ENCODE measurements around the gene CHGA.
A peak's percentile ranks its signal among the peaks of the same experiment; 100 is the strongest.

The CHGA gene

GRCh38 chr14:92883066-92883465, 39.9 kb upstream of the CHGA start:
- no peak overlapping the region for H3K56ac ChIP-seq (ENCODE audit: low read length)
- no peak overlapping the region for H3K9ac ChIP-seq (ENCODE audit: low read length)
- no peaks in the 10 kb centered on the region for H3K79me2 ChIP-seq (ENCODE audit: control insufficient read depth, insufficient read depth, low read length)
- no peak overlapping the region for H2BK15ac ChIP-seq (replicated peaks; ENCODE audit: low read depth)
- no peaks in the 10 kb centered on the region for H3K4me1 ChIP-seq (ENCODE audit: control insufficient read depth, low read depth, low read length)
- no peak overlapping the region for H3K4me3 ChIP-seq (ENCODE audit: low read length)
- H3K27me3 ChIP-seq (ENCODE audit: insufficient read depth, low read length, poor library complexity) = no peaks in the 10 kb centered on the region
- H3K23ac ChIP-seq (ENCODE audit: low read length) = no peak overlapping the region
- no peak overlapping the region for H2AK5ac ChIP-seq (ENCODE audit: low read length)
- no peaks in the 10 kb centered on the region for H3K79me1 ChIP-seq (ENCODE audit: low read length)
- H3K36me3 ChIP-seq (ENCODE audit: control insufficient read depth, insufficient read depth, low read length) = no peaks in the 10 kb centered on the region
- no peak for DNase-seq
- H3K4ac ChIP-seq (ENCODE audit: low read depth, low read length) = no peak overlapping the region
- H2BK120ac ChIP-seq (ENCODE audit: low read depth, low read length) = no peak overlapping the region
- H3K18ac ChIP-seq (ENCODE audit: low read length) = no peak overlapping the region
- no CpG with 5 or more reads among the region's 5 CpGs for WGBS (ENCODE audit: extremely low coverage, insufficient coverage, low lambda C conversion rate)
- H4K5ac ChIP-seq (ENCODE audit: low read length) = no peak overlapping the region
- no peak overlapping the region for H3K4me2 ChIP-seq (ENCODE audit: low read length)
- H4K8ac ChIP-seq (ENCODE audit: low read depth, low read length) = no peak overlapping the region
- H2BK5ac ChIP-seq (ENCODE audit: low read length) = no peak overlapping the region
- H3K27ac ChIP-seq (ENCODE audit: low read depth, low read length) = no peak overlapping the region

GRCh38 chr14:92884410-92884809, 38.5 kb upstream of the CHGA start:
- no peak overlapping the region for H3K4me2 ChIP-seq (ENCODE audit: low read length)
- WGBS (ENCODE audit: extremely low coverage, insufficient coverage, low lambda C conversion rate) = no CpG with 5 or more reads among the region's 3 CpGs
- H2BK5ac ChIP-seq (ENCODE audit: low read length) = no peak overlapping the region
- no peak overlapping the region for H2BK120ac ChIP-seq (ENCODE audit: low read depth, low read length)
- no peak for DNase-seq
- H4K8ac ChIP-seq (ENCODE audit: low read depth, low read length) = no peak overlapping the region
- no peak overlapping the region for H2AK5ac ChIP-seq (ENCODE audit: low read length)
- H3K79me2 ChIP-seq (ENCODE audit: control insufficient read depth, insufficient read depth, low read length) = no peaks in the 10 kb centered on the region
- no peak overlapping the region for H3K4ac ChIP-seq (ENCODE audit: low read depth, low read length)
- H3K79me1 ChIP-seq (ENCODE audit: low read length) = no peaks in the 10 kb centered on the region
- H3K56ac ChIP-seq (ENCODE audit: low read length) = no peak overlapping the region
- H3K4me1 ChIP-seq (ENCODE audit: control insufficient read depth, low read depth, low read length) = no peaks in the 10 kb centered on the region
- H3K23ac ChIP-seq (ENCODE audit: low read length) = no peak overlapping the region
- no peak overlapping the region for H2BK15ac ChIP-seq (replicated peaks; ENCODE audit: low read depth)
- no peak overlapping the region for H4K5ac ChIP-seq (ENCODE audit: low read length)
- no peak overlapping the region for H3K4me3 ChIP-seq (ENCODE audit: low read length)
- H3K27ac ChIP-seq (ENCODE audit: low read depth, low read length) = no peak overlapping the region
- H3K36me3 ChIP-seq (ENCODE audit: control insufficient read depth, insufficient read depth, low read length) = no peaks in the 10 kb centered on the region
- no peak overlapping the region for H3K18ac ChIP-seq (ENCODE audit: low read length)
- no peak overlapping the region for H3K9ac ChIP-seq (ENCODE audit: low read length)
- H3K27me3 ChIP-seq (ENCODE audit: insufficient read depth, low read length, poor library complexity) = no peaks in the 10 kb centered on the region

DNA sequence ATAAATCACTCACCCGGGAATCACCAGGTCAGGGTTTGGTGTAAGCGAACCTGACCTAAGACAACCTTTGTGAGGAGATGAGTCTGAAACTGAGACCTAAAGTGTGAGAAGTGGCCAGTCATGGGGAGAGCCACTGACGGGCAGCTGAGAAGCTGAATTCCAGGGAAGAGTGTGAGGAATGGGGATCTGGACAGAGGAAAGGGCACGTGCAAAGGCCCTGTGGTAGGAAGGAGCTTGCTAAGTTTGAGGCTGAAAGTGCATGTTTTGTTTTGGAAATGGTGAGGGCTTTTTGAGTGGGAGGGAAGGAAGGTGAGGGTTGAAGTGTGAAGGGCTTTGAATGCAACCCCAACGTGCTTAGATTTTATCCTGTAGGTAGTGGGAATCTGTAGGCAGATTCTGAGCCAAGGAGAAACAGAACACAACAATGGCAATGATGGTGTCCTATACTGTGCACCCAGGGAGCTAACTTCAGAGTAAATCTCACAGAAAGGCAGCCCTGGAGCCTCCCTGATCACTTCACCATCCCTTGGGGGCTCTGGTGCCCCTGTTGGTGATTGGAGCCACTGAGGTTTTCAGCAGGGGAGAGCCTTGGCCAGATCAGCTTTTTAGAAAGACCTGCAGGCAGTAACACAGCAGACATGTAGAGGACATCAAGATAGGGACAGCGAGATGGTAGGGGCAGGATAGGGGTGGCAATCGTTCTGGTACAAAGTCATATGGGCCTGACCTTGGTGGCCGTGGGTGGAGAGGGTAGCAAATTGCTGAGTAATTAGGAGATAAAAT, 37.5 kb upstream of the CHGA start:
- no peak overlapping the region for H2AK5ac ChIP-seq (ENCODE audit: low read length)
- H3K4ac ChIP-seq (ENCODE audit: low read depth, low read length) = no peak overlapping the region
- H3K9ac ChIP-seq (ENCODE audit: low read length) = no peak overlapping the region
- no peak overlapping the region for H2BK5ac ChIP-seq (ENCODE audit: low read length)
- H4K5ac ChIP-seq (ENCODE audit: low read length) = no peak overlapping the region
- H3K18ac ChIP-seq (ENCODE audit: low read length) = no peak overlapping the region
- H4K8ac ChIP-seq (ENCODE audit: low read depth, low read length) = no peak overlapping the region
- no peaks in the 10 kb centered on the region for H3K79me2 ChIP-seq (ENCODE audit: control insufficient read depth, insufficient read depth, low read length)
- no peak overlapping the region for H3K4me3 ChIP-seq (ENCODE audit: low read length)
- no peak overlapping the region for H3K27ac ChIP-seq (ENCODE audit: low read depth, low read length)
- H3K36me3 ChIP-seq (ENCODE audit: control insufficient read depth, insufficient read depth, low read length) = no peaks in the 10 kb centered on the region
- no peak overlapping the region for H3K4me2 ChIP-seq (ENCODE audit: low read length)
- no peak overlapping the region for H2BK15ac ChIP-seq (replicated peaks; ENCODE audit: low read depth)
- H3K23ac ChIP-seq (ENCODE audit: low read length) = no peak overlapping the region
- WGBS (ENCODE audit: extremely low coverage, insufficient coverage, low lambda C conversion rate) = no CpG with 5 or more reads among the region's 8 CpGs
- no peaks in the 10 kb centered on the region for H3K79me1 ChIP-seq (ENCODE audit: low read length)
- no peak for DNase-seq
- no peaks in the 10 kb centered on the region for H3K4me1 ChIP-seq (ENCODE audit: control insufficient read depth, low read depth, low read length)
- H3K56ac ChIP-seq (ENCODE audit: low read length) = no peak overlapping the region
- H2BK120ac ChIP-seq (ENCODE audit: low read depth, low read length) = no peak overlapping the region
- no peaks in the 10 kb centered on the region for H3K27me3 ChIP-seq (ENCODE audit: insufficient read depth, low read length, poor library complexity)

GRCh38 chr14:92886337-92886736, 36.6 kb upstream of the CHGA start:
- WGBS (ENCODE audit: extremely low coverage, insufficient coverage, low lambda C conversion rate) = no CpG with 5 or more reads among the region's 11 CpGs
- Histone ChIP-seq H3K27ac (ENCODE audit: low read depth, low read length) (no peak overlapping the region), H3K23ac (ENCODE audit: low read length) (no peak overlapping the region), H2BK5ac (ENCODE audit: low read length) (no peak overlapping the region), H3K9ac (ENCODE audit: low read length) (no peak overlapping the region), H3K79me1 (ENCODE audit: low read length) (no peaks in the 10 kb centered on the region), H3K4me1 (ENCODE audit: control insufficient read depth, low read depth, low read length) (no peaks in the 10 kb centered on the region), H3K4ac (ENCODE audit: low read depth, low read length) (no peak overlapping the region), H4K5ac (ENCODE audit: low read length) (no peak overlapping the region), H3K79me2 (ENCODE audit: control insufficient read depth, insufficient read depth, low read length) (no peaks in the 10 kb centered on the region), H3K4me3 (ENCODE audit: low read length) (no peak overlapping the region), H2BK15ac (replicated peaks; ENCODE audit: low read depth) (no peak overlapping the region), H4K8ac (ENCODE audit: low read depth, low read length) (no peak overlapping the region), H3K56ac (ENCODE audit: low read length) (no peak overlapping the region), H3K36me3 (ENCODE audit: control insufficient read depth, insufficient read depth, low read length) (no peaks in the 10 kb centered on the region), H2AK5ac (ENCODE audit: low read length) (no peak overlapping the region), H3K4me2 (ENCODE audit: low read length) (no peak overlapping the region), H2BK120ac (ENCODE audit: low read depth, low read length) (no peak overlapping the region), H3K18ac (ENCODE audit: low read length) (no peak overlapping the region), H3K27me3 (ENCODE audit: insufficient read depth, low read length, poor library complexity) (no peaks in the 10 kb centered on the region)
- DNase-seq = peak; percentile 17

DNA sequence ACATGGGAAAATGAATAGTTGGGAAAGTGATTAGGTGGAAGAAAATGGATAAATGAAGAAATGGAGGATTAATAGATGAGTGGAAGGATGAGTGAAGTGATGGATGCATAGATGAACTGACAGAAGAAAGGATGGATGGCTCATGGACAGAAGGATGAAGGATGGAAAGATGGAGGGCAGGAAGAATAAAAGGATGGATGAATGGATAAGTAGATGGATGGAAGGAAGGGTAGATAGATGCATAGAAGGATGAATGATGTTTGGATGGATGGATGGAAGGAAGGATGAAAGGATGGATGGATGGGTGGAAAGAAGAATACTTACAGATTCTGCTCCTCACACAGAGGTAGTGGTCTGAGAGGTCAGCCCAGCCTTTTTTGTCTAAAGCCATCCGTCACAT, 35.8 kb upstream of the CHGA start:
- Histone ChIP-seq H3K18ac (ENCODE audit: low read length) (no peak overlapping the region), H3K4ac (ENCODE audit: low read depth, low read length) (no peak overlapping the region), H3K36me3 (ENCODE audit: control insufficient read depth, insufficient read depth, low read length) (no peaks in the 10 kb centered on the region), H3K56ac (ENCODE audit: low read length) (no peak overlapping the region), H3K27ac (ENCODE audit: low read depth, low read length) (no peak overlapping the region), H2BK120ac (ENCODE audit: low read depth, low read length) (no peak overlapping the region), H3K9ac (ENCODE audit: low read length) (no peak overlapping the region), H2AK5ac (ENCODE audit: low read length) (no peak overlapping the region), H2BK5ac (ENCODE audit: low read length) (no peak overlapping the region), H3K27me3 (ENCODE audit: insufficient read depth, low read length, poor library complexity) (no peaks in the 10 kb centered on the region), H4K8ac (ENCODE audit: low read depth, low read length) (no peak overlapping the region), H3K79me1 (ENCODE audit: low read length) (no peaks in the 10 kb centered on the region), H2BK15ac (replicated peaks; ENCODE audit: low read depth) (no peak overlapping the region), H3K79me2 (ENCODE audit: control insufficient read depth, insufficient read depth, low read length) (no peaks in the 10 kb centered on the region), H3K4me3 (ENCODE audit: low read length) (no peak overlapping the region), H3K4me1 (ENCODE audit: control insufficient read depth, low read depth, low read length) (no peaks in the 10 kb centered on the region), H4K5ac (ENCODE audit: low read length) (no peak overlapping the region), H3K4me2 (ENCODE audit: low read length) (no peak overlapping the region), H3K23ac (ENCODE audit: low read length) (no peak overlapping the region)
- WGBS (ENCODE audit: extremely low coverage, insufficient coverage, low lambda C conversion rate) = no CpG with 5 or more reads among the region's 1 CpG
- no peak for DNase-seq

- Histone ChIP-seq H3K79me1 (ENCODE audit: low read length) (no peaks in the 10 kb centered on the region), H3K27me3 (ENCODE audit: insufficient read depth, low read length, poor library complexity) (no peaks in the 10 kb centered on the region), H3K9ac (ENCODE audit: low read length) (no peak overlapping the region), H2BK5ac (ENCODE audit: low read length) (no peak overlapping the region), H3K4ac (ENCODE audit: low read depth, low read length) (no peak overlapping the region), H3K79me2 (ENCODE audit: control insufficient read depth, insufficient read depth, low read length) (no peaks in the 10 kb centered on the region), H3K27ac (ENCODE audit: low read depth, low read length) (no peak overlapping the region), H3K56ac (ENCODE audit: low read length) (no peak overlapping the region), H3K4me3 (ENCODE audit: low read length) (no peak overlapping the region), H4K8ac (ENCODE audit: low read depth, low read length) (no peak overlapping the region), H3K4me2 (ENCODE audit: low read length) (no peak overlapping the region), H3K23ac (ENCODE audit: low read length) (no peak overlapping the region), H4K5ac (ENCODE audit: low read length) (no peak overlapping the region), H3K4me1 (ENCODE audit: control insufficient read depth, low read depth, low read length) (no peaks in the 10 kb centered on the region), H3K18ac (ENCODE audit: low read length) (no peak overlapping the region), H2AK5ac (ENCODE audit: low read length) (no peak overlapping the region), H3K36me3 (ENCODE audit: control insufficient read depth, insufficient read depth, low read length) (no peaks in the 10 kb centered on the region), H2BK15ac (replicated peaks; ENCODE audit: low read depth) (no peak overlapping the region), H2BK120ac (ENCODE audit: low read depth, low read length) (no peak overlapping the region)
- DNase-seq = no peak
Measured at GRCh38 chr14:92888896-92889295, 34.1 kb upstream of the CHGA start.

Data from mesendoderm (in vitro differentiated cells).